ENCODE results near the gene PLEKHA8. TPM values are rescaled to one million over a fixed set of nuclear protein-coding genes. Genes with fewer than 3 reads are reported as not detected.

Gene PLEKHA8
- total RNA-seq, 4 donors from 2014 or later, result 4.6 to 11.8 (median 8.1) TPM

DNA sequence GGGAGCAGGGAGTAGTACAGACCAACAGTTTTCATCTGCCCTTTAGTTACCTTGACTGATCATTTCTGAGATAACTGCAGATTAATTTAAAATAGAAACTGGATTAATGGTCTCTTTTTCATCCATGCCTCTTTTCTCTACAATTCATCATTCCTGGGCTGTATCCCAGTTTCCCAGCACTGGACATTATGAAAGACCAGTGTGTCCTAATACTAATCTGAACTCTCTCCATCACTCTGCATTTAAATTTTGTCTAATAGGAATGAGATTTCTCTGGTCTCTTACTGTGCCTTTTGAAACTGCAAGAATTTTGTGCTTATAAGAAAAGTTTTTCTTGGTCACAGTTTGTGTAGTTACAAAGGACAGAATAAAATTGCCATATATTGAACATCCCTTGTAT is 12.7 kb downstream of the PLEKHA8 start:
- ATAC-seq (ENCODE audit: low FRiP score) (peak; percentile 9), DNase-seq (ENCODE audit: low spot score) (no peak)
- TF ChIP-seq, protein P1, sequence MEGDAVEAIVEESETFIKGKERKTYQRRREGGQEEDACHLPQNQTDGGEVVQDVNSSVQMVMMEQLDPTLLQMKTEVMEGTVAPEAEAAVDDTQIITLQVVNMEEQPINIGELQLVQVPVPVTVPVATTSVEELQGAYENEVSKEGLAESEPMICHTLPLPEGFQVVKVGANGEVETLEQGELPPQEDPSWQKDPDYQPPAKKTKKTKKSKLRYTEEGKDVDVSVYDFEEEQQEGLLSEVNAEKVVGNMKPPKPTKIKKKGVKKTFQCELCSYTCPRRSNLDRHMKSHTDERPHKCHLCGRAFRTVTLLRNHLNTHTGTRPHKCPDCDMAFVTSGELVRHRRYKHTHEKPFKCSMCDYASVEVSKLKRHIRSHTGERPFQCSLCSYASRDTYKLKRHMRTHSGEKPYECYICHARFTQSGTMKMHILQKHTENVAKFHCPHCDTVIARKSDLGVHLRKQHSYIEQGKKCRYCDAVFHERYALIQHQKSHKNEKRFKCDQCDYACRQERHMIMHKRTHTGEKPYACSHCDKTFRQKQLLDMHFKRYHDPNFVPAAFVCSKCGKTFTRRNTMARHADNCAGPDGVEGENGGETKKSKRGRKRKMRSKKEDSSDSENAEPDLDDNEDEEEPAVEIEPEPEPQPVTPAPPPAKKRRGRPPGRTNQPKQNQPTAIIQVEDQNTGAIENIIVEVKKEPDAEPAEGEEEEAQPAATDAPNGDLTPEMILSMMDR (IDR thresholded peaks at IDR 0.05), result no peak

DNA sequence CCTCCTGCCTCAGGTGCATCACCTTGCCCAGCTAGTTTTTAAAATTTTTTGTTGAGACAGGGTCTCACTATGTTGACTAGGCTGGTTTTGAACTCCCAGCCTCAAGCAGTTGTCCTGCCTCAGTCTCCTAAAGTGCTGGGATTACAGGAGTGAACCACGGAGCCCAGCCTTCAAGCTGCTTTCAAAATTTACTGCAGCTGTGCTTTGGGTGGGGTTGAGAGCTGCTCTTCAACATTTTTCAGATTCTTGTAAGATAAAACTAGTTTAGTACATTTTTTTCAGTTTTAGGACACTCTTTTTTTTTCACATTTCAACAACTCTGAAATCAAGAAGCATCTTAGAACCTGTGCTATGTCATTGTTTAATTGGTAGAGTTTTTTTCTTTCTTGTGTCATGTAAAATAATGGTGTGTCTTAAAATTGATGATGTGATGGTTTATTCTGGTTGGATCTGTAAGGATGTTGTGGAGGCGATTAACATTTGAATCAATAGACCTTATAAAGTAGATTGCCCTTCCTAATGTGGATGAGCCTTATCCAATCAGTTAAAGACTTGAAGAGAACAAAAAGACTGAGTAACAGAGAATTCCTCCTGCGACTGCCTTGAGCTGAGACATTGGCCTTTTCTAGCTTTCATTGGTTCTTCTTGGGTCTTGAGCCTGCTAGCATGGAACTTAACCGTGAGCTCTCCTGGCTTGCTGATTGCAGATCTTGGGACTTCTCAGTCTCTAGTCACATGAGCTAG is 13.5 kb downstream of the PLEKHA8 start:
- TF ChIP-seq, protein P1 (IDR thresholded peaks at IDR 0.05), result no peak
- no peak for DNase-seq (ENCODE audit: low spot score)
- no peak for ATAC-seq (ENCODE audit: low FRiP score)

DNA sequence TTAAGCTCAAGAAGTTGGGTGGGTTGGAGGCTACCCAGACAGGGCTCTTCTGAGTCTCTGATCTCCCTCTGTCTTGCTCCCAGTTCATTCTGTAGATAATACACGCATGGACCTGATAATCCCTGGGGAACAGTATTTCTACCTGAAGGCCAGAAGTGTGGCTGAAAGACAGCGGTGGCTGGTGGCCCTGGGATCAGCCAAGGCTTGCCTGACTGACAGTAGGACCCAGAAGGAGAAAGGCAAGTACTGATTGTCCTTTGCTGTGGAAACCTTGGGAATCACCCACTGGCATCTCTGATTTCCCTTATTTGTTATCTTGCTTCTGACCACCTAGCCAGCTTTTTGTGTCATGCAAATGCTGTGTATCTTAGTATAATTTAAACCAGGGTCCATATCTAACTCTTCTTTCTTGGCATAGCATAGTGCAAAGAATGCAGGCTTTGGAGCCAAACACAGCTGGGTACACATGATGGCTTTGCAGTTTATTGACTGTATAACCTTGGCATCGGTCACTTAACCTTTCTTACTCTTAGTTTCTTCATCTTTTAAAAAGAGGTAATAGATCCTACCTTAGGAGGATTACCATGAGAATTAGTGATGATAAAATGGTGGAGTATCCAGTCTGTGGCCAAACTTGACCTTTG is 18.0 kb downstream of the PLEKHA8 start:
- TF ChIP-seq, protein P1 (IDR thresholded peaks at IDR 0.05), result no peak
- DNase-seq (ENCODE audit: low spot score), result no peak
- ATAC-seq (ENCODE audit: low FRiP score), result peak; percentile 44

DNA sequence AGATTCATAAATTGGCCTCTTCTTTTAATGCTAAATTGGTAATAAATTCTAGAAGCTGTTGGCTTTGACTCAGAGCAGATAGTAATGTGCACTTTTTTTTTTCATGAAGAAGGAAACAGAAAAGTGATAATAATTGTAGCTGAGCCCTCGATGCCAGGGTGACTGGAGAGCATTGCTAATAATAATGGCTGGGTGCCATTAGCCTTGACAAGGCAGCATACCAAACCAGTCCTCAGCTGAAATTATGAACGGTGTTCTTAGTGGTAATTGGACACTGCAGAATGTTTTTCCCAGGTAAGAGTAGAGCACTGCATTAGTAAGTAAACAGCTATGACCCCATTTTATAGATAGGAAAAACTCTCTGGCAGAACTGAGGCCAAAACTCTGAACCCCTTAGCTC is 18.9 kb downstream of the PLEKHA8 start:
- peak; percentile 37 for ATAC-seq (ENCODE audit: low FRiP score)
- TF ChIP-seq, protein P1 (IDR thresholded peaks at IDR 0.05), result no peak
- no peak for DNase-seq (ENCODE audit: low spot score)

DNA sequence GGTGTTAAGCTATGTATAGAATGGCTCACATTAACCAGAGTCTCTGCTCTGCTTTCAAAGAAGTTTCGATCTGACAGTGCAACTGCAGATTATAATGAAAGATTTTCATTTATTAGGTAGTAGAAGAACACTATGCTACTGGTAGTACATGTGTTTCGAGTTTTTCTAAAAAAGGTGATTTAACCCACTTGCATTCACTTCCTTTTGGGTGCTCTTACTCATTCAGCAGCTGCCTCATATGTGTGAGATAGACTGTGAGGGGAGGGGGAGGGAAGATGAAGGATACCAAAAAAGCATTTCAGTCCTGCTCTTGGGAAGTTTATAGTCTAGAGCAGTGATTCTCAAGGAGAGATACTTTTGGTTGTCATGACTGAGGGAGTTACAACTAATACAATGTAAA is 20.4 kb downstream of the PLEKHA8 start:
- TF ChIP-seq, protein P1 (IDR thresholded peaks at IDR 0.05), result no peak
- DNase-seq (ENCODE audit: low spot score), result no peak
- ATAC-seq (ENCODE audit: low FRiP score), result no peak

DNA sequence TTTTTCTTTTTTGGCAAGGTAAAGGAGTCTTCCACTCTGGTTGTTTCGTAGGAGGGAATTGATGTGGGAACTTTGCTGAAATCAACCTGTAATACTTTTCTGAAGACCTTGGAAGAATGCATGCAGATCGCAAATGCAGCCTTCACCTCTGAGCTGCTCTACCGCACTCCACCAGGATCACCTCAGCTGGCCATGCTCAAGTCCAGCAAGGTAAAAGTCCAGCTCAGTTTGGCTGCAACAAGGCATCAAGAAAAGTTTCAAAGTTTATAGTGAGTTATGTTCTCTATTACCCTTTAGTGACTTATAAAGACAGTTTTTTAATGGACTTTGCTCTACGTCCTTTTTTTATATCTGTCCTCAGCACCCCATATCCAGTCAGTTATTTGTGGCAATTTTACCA is 21.0 kb downstream of the PLEKHA8 start:
- TF ChIP-seq, protein P1 (IDR thresholded peaks at IDR 0.05), result no peak
- ATAC-seq (ENCODE audit: low FRiP score) (no peak), DNase-seq (ENCODE audit: low spot score) (no peak)

DNA sequence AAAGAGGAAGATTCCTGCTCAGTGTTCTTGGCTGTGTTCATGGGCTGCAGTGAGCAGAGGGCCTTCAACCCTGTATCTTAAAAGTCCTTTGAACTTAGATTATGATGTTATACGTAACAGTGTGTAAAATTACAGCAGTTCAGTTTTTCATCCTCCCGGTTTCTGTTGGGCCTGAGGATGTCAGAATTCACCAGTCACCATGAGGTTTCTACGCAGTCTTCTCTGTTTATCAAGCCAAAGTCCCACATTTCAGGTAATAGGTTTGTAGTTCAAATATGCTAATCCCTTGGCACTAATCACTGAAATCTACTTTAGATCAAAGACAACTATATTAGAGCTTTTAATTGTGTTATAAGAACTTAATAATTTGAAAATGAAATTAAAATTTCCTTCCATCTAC is 24.9 kb downstream of the PLEKHA8 start:
- no peak for ATAC-seq (ENCODE audit: low FRiP score)
- no peak for DNase-seq (ENCODE audit: low spot score)
- TF ChIP-seq, protein P1 (IDR thresholded peaks at IDR 0.05), result no peak
